Liver (tissue), 3 donors: ENCODE data around the gene GOT2.

Experiments
- CTCF ChIP-seq: fragments of 150-350 bp; IDR thresholded peaks from 2 replicates; pipeline ENCODE4 v1.5.1; 2017; ENCODE audit warnings: improper control_type of control experiment, low read depth, low read length; ENCODE audit not compliant: missing input control
- EGR1 ChIP-seq, 2 donors: IDR thresholded peaks; 2 replicates each; pipeline ENCODE4 v1.6.1; 2016 to 2018; ENCODE audit warnings: antibody characterized with exemption in 2 of 2, low read depth in 2 of 2
- FOXA1 ChIP-seq: IDR thresholded peaks from 2 replicates; pipeline ENCODE4 v1.6.1; 2016; ENCODE audit warnings: antibody characterized with exemption
- GABPA ChIP-seq, 2 donors: IDR thresholded peaks in 1 of 2; conservative IDR thresholded peaks in 1 of 2; 2 replicates each; pipeline ENCODE4 v1.6.1; 2016; ENCODE audit warnings: antibody characterized with exemption in 2 of 2, mild to moderate bottlenecking in 1 of 2, moderate library complexity in 1 of 2
- JUND ChIP-seq, 2 donors: IDR thresholded peaks; 2 replicates each; pipeline ENCODE4 v1.6.1; 2016; ENCODE audit warnings: antibody characterized with exemption in 2 of 2
- RAD21 ChIP-seq, 2 donors: IDR thresholded peaks; 2 replicates each; pipeline ENCODE4 v1.6.1; 2016; ENCODE audit warnings: antibody characterized with exemption in 2 of 2, mild to moderate bottlenecking in 2 of 2
- REST ChIP-seq: IDR thresholded peaks from 2 replicates; pipeline ENCODE4 v1.6.1; 2016; ENCODE audit warnings: antibody characterized with exemption, mild to moderate bottlenecking
- RXRA ChIP-seq, 2 donors: IDR thresholded peaks; 2 replicates each; pipeline ENCODE4 v1.6.1; 2017 to 2018; ENCODE audit warnings: antibody characterized with exemption in 2 of 2, mild to moderate bottlenecking in 1 of 2
- SP1 ChIP-seq: IDR thresholded peaks from 2 replicates; pipeline ENCODE4 v1.6.1; 2018; ENCODE audit warnings: antibody characterized with exemption, mild to moderate bottlenecking
- TAF1 ChIP-seq: conservative IDR thresholded peaks from 2 replicates; pipeline ENCODE4 v1.6.1; 2016; ENCODE audit warnings: antibody characterized with exemption, mild to moderate bottlenecking
- YY1 ChIP-seq: IDR thresholded peaks from 2 replicates; pipeline ENCODE4 v1.6.1; 2016; ENCODE audit warnings: antibody characterized with exemption, mild to moderate bottlenecking
- ZBTB33 ChIP-seq: IDR thresholded peaks from 2 replicates; pipeline ENCODE4 v1.6.1; 2016; ENCODE audit warnings: antibody characterized with exemption
- TF ChIP-seq, protein P1 (sequence below): IDR thresholded peaks from 2 replicates; pipeline ENCODE4 v1.6.1; 2016; ENCODE audit warnings: antibody characterized with exemption
- TF ChIP-seq, protein P2 (sequence below): IDR thresholded peaks from 2 replicates; pipeline ENCODE4 v1.6.1; 2016; ENCODE audit warnings: antibody characterized with exemption
- donor health status: healthy.
- donor health status: healthy.

- TF ChIP-seq CTCF (no peak), TAF1 (no peak), REST (no peak), EGR1 (IDR thresholded peaks at IDR 0.05; ENCODE audit: low read depth in 2 of 2) (no peak), ZBTB33 (no peak), RXRA (IDR thresholded peaks at IDR 0.05) (peak; percentile 15 to 27), YY1 (no peak), JUND (IDR thresholded peaks at IDR 0.05) (no peak), SP1 (peak; percentile 24), FOXA1 (no peak), RAD21 (IDR thresholded peaks at IDR 0.05) (no peak), GABPA (IDR thresholded peaks at IDR 0.05 in 1 of 2, conservative IDR thresholded peaks at IDR 0.05 in 1 of 2) (no peak)
- TF ChIP-seq, protein P1, sequence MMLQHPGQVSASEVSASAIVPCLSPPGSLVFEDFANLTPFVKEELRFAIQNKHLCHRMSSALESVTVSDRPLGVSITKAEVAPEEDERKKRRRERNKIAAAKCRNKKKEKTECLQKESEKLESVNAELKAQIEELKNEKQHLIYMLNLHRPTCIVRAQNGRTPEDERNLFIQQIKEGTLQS: no peak
- TF ChIP-seq, protein P2, sequence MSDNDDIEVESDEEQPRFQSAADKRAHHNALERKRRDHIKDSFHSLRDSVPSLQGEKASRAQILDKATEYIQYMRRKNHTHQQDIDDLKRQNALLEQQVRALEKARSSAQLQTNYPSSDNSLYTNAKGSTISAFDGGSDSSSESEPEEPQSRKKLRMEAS: no peak
Observed at GRCh38 chr16:58773870-58774269, 39.8 kb upstream of the GOT2 start.
